Measurements from ENCODE around the gene MVB12B.

DNA sequence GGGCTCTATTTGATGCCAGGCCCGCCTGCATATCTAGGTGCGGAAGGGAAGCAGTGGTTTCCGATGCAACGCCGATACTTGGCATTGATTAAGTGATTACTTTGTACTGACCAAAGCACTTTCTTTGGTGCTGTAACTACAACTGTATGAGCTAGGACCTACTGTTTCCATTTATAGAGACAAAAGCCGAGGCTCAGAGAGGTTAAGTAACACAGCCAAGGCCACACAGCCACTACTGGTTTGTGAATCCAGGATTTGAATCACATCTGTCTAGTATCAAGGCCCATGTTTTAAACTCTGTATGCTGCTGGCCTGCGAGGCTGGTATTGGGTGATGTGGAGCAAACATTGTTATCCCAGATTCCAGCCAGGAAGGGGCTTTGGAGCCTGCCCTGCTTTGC is 41.4 kb downstream of the MVB12B start:
- TF ChIP-seq, protein P1, sequence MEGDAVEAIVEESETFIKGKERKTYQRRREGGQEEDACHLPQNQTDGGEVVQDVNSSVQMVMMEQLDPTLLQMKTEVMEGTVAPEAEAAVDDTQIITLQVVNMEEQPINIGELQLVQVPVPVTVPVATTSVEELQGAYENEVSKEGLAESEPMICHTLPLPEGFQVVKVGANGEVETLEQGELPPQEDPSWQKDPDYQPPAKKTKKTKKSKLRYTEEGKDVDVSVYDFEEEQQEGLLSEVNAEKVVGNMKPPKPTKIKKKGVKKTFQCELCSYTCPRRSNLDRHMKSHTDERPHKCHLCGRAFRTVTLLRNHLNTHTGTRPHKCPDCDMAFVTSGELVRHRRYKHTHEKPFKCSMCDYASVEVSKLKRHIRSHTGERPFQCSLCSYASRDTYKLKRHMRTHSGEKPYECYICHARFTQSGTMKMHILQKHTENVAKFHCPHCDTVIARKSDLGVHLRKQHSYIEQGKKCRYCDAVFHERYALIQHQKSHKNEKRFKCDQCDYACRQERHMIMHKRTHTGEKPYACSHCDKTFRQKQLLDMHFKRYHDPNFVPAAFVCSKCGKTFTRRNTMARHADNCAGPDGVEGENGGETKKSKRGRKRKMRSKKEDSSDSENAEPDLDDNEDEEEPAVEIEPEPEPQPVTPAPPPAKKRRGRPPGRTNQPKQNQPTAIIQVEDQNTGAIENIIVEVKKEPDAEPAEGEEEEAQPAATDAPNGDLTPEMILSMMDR (IDR thresholded peaks at IDR 0.05), result no peak
- TF ChIP-seq POLR2A (IDR thresholded peaks at IDR 0.05), result no peak
